ENCODE data around the gene ATG101. TPM values are rescaled to one million over a fixed set of nuclear protein-coding genes. Genes with fewer than 3 reads are reported as not detected.

Gene ATG101
- total RNA-seq, 1 donor from 2014 or later = 34.3 TPM

GRCh38 chr12:52087961-52088820 is 18.4 kb downstream of the ATG101 start:
- Mint-ChIP-seq H3K27ac (ENCODE audit: unreplicated experiment) (no peak overlapping the region), H3K36me3 (ENCODE audit: low read depth) (no peaks in the 10 kb centered on the region), H3K4me1 (peaks cover 5% of the 10 kb centered on the region), H3K9me3 (no peaks in the 10 kb centered on the region), H3K27me3 (ENCODE audit: low read depth) (peaks cover 41% of the 10 kb centered on the region), H3K4me3 (no peak overlapping the region)
- TF ChIP-seq CTCF (conservative IDR thresholded peaks at IDR 0.05) = no peak
- no peak for DNase-seq (ENCODE audit: low read depth, low spot score)

- Mint-ChIP-seq H3K27me3 (ENCODE audit: low read depth) (peaks cover 46% of the 10 kb centered on the region), H3K36me3 (ENCODE audit: low read depth) (no peaks in the 10 kb centered on the region), H3K9me3 (no peaks in the 10 kb centered on the region), H3K4me3 (no peak overlapping the region), H3K4me1 (no peaks in the 10 kb centered on the region), H3K27ac (ENCODE audit: unreplicated experiment) (no peak overlapping the region)
- no peak for DNase-seq (ENCODE audit: low read depth, low spot score)
- TF ChIP-seq CTCF (conservative IDR thresholded peaks at IDR 0.05) = no peak
Measured at GRCh38 chr12:52089491-52089890, 19.7 kb downstream of the ATG101 start.

- Mint-ChIP-seq H3K4me1 (no peaks in the 10 kb centered on the region), H3K4me3 (no peak overlapping the region), H3K36me3 (ENCODE audit: low read depth) (no peaks in the 10 kb centered on the region), H3K9me3 (peaks cover 2% of the 10 kb centered on the region), H3K27ac (ENCODE audit: unreplicated experiment) (no peak overlapping the region), H3K27me3 (ENCODE audit: low read depth) (peaks cover 49% of the 10 kb centered on the region)
- no peak for TF ChIP-seq CTCF (conservative IDR thresholded peaks at IDR 0.05)
- DNase-seq (ENCODE audit: low read depth, low spot score) = no peak
Measured at GRCh38 chr12:52090291-52090690, 20.5 kb downstream of the ATG101 start.

GRCh38 chr12:52091061-52091460 is 21.3 kb downstream of the ATG101 start:
- Mint-ChIP-seq H3K4me3 (no peak overlapping the region), H3K4me1 (no peaks in the 10 kb centered on the region), H3K36me3 (ENCODE audit: low read depth) (no peaks in the 10 kb centered on the region), H3K9me3 (peaks cover 7% of the 10 kb centered on the region), H3K27me3 (ENCODE audit: low read depth) (peaks cover 48% of the 10 kb centered on the region), H3K27ac (ENCODE audit: unreplicated experiment) (no peak overlapping the region)
- no peak for DNase-seq (ENCODE audit: low read depth, low spot score)
- no peak for TF ChIP-seq CTCF (conservative IDR thresholded peaks at IDR 0.05)

- DNase-seq (ENCODE audit: low read depth, low spot score) = no peak
Measured at GRCh38 chr12:52091869-52092268, 22.1 kb downstream of the ATG101 start.

More at GRCh38 chr12:52091869-52092268, 22.1 kb downstream of the ATG101 start:
- H3K27me3 Mint-ChIP-seq (ENCODE audit: low read depth) = peaks cover 50% of the 10 kb centered on the region
- TF ChIP-seq CTCF (conservative IDR thresholded peaks at IDR 0.05) = no peak
- H3K4me3 Mint-ChIP-seq = no peak overlapping the region
- no peaks in the 10 kb centered on the region for H3K36me3 Mint-ChIP-seq (ENCODE audit: low read depth)
- H3K9me3 Mint-ChIP-seq = peaks cover 7% of the 10 kb centered on the region
- no peak overlapping the region for H3K27ac Mint-ChIP-seq (ENCODE audit: unreplicated experiment)
- H3K4me1 Mint-ChIP-seq = no peaks in the 10 kb centered on the region

Data from neural crest cell (in vitro differentiated cells).